ENCODE results near the gene LRRC52. TPM values are rescaled to one million over a fixed set of nuclear protein-coding genes. Genes with fewer than 3 reads are reported as not detected.

Gene LRRC52
- total and polyA plus RNA-seq, 9 of the 15 experiments (the other 6 are each of a cell fraction or from before 2014, with no cell fraction given): not detected

DNA sequence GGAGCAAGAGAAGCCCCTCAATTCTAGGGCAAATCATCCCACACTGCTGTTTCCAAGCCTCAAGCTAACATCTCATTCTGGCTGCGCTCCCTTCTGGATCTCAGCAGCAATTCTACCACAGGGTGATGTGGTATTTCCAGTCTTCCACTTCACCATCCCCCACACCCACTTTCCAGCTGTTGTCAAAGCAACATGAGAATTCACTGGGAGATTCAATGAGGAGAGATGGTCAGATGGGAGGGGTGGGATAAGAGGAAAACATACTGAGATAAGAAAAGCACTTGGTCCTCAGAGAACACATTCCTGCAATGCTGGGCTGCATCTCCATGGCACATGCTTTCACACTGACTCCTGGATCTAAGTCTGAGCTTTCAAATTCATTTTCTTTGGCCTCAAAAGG is 47.3 kb upstream of the LRRC52 start:
- FAIRE-seq (no peak), ATAC-seq (no peak), DNase-seq (ENCODE audit: extremely low read depth in 1 of 4, low spot score in 3 of 4) (no peak)
- H3K4me1 ChIP-seq (replicated peaks in 1 of 2; ENCODE audit: control insufficient read depth in 2 of 2, insufficient read depth in 2 of 2, low read length in 2 of 2): no peaks in the 10 kb centered on the region
- H2AFZ ChIP-seq (ENCODE audit: low read depth, low read length): no peak overlapping the region
- H3K9me1 ChIP-seq (ENCODE audit: control insufficient read depth, insufficient read depth, low read length): no peaks in the 10 kb centered on the region
- no TSS peak for BruUV-seq (replicated peaks)
- H3K9ac ChIP-seq (ENCODE audit: insufficient read depth in 1 of 2, low read depth in 2 of 2, low read length in 2 of 2): no peak overlapping the region
- H3K9me3 ChIP-seq (replicated peaks; ENCODE audit: control insufficient read depth, insufficient read depth, low read depth, low read length): no peaks in the 10 kb centered on the region
- ChIA-PET CTCF (ENCODE audit: low intra/inter-chr PET ratio) (no interaction called here), POLR2A (interaction anchor here (0.6 to 1.0 kb wide), 2 partner anchors 15 to 16 kb away, joined by 3 to 5 read pairs; no protein-coding TSS in a partner anchor)
- intact Hi-C loops (cut with micrococcal nuclease): no loop called here
- 0% methylated on average over 1 of the region's 1 CpG for WGBS (ENCODE audit: insufficient coverage, low coverage, missing lambda C conversion rate)
- H3K4me2 ChIP-seq (ENCODE audit: insufficient read depth, low read length): no peak overlapping the region
- H4K20me1 ChIP-seq (replicated peaks; ENCODE audit: control insufficient read depth, insufficient read depth, low read length): no peaks in the 10 kb centered on the region
- H3K27ac ChIP-seq (ENCODE audit: extremely low read depth, low read depth, low read length): no peak overlapping the region
- no peak overlapping the region for H3K4me3 ChIP-seq
- in situ Hi-C loops (cut with MboI): no loop called here
- 0 out of 5 replicates have a peak, but pooled peaks cover 0 to 8% of the 10 kb centered on the region in 2 experiments for H3K27me3 ChIP-seq (ENCODE audit: control insufficient read depth in 2 of 2, insufficient read depth in 2 of 2, low read length in 2 of 2)
- H3K79me2 ChIP-seq (ENCODE audit: control insufficient read depth, insufficient read depth, low read length): no peaks in the 10 kb centered on the region
- H3K36me3 ChIP-seq (ENCODE audit: control insufficient read depth, insufficient read depth, low read length): no peaks in the 10 kb centered on the region
- TF ChIP-seq NONO (IDR thresholded peaks at IDR 0.05; ENCODE audit: low read depth in 2 of 2, low read length in 1 of 2) (no peak), HOMEZ (CRISPR knock-in tag; IDR thresholded peaks at IDR 0.05) (no peak), ZNF449 (CRISPR knock-in tag; IDR thresholded peaks at IDR 0.05) (no peak), ZNF407 (IDR thresholded peaks at IDR 0.05; ENCODE audit: low read depth) (no peak), THRA (IDR thresholded peaks at IDR 0.05) (no peak)
